GM19463 (cell line): ENCODE measurements around the gene CHRNA4.

Experiments
- ATAC-seq: cut with Tn5 transposase; IDR thresholded peaks from one replicate; pipeline ENCODE4 v1.9.1; 2021; ENCODE audit warnings: mild to moderate bottlenecking, moderate library complexity; ENCODE audit not compliant: unreplicated experiment

CHRNA4 gene

GRCh38 chr20:63379296-63379695, 18.1 kb upstream of the CHRNA4 start:
- ATAC-seq, result no peak

DNA sequence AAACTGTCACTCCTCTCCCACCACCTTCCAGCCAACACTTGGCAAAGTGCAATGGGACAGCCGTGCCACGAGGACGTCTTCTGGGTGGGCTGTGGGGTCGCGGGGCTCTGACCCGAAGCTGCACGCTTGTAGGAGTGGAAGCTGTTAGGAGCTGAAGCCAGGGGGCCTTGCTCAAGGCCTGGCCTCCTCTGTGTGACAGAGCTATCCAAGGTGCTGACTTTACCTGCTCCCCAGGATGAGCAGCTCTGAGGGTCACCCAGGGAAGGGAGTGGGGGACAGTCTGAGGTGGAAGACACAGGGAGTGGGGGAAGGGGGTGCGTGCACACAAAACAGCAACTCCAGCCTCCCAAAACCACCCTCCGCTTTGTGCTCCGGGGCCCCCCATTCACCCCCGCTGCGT, 17.5 kb upstream of the CHRNA4 start:
- ATAC-seq, result no peak

DNA sequence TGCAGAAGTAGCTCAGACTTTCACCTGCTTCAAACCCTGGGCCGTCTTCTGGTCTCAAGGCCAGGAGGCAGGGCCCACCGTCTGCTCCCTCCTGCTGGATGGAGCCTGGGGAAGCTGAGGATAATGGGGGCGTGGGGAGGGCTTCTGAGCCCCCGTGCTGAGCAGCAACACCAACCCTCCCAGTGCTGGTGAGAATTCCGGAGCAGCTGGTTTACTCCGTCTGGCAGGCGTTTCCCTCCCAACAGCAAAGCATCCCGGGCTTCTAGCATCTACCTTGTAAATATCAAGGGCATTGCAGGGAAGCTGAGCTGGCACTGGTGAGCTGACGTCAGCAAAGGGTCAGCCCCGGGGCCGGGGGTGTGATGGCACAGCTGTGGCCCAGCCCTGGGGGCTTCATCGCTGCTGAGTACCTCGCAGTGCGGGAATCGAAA, 16.8 kb upstream of the CHRNA4 start:
- ATAC-seq, result no peak

- no peak for ATAC-seq
Observed at GRCh38 chr20:63377256-63377941, 16.2 kb upstream of the CHRNA4 start.

- ATAC-seq, result no peak
Observed at GRCh38 chr20:63376283-63377250, 15.4 kb upstream of the CHRNA4 start.

DNA sequence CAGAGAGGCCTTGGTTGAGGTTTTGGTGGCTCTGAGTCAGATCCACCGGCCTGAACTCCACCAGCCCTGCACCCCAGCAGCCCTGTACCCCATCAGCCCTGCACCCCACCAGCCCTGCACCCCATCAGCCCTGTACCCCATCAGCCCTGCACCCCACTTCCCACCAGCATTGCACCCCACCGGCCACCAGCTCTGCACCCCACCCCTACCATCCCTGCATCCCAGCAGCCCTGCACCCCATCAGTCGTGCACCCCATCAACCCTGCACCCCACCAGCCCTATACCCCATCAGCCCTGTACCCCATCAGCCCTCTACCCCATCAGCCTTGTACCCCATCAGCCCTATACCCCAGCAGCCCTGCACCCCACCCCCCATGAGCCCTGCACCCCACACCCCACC, 14.3 kb upstream of the CHRNA4 start:
- ATAC-seq, result no peak

DNA sequence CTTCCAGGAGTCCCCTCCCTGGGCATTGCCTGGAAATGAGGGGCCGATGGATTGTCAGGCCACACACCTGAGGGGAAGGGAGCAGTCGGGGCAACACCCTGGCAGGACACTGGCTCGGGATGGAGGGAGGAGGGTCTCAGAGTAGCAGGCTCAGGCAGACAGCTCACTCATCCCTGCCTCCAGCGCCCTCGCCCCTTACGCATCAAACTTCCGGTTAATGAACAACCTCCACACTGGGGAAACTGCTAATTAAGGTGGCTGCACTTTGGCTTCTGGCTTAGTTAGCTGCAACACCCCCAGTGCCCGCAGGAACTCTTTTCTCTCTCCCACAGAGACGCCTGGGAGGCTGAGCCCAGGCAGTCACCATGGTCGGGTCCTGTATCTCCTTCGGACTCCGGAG, 13.4 kb upstream of the CHRNA4 start:
- no peak for ATAC-seq

DNA sequence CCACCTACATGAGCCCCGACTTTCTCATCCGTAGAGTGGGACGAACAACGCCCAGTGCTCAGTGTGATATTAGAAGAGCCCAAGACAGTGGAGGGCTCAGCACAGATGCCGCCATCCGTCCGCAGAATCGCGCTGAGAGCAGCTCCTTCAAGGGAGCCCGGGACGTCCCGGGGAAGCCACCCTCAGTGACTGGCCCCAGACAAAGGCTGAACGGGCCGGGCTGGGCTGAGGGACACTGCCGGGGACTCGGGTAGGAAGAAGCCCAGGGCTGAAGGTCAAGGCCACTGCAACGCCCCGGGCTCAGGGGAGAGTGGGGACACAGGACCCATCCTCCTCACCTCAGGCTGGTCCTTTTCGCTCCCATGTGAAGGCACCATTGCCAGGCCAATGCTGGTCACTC, 12.8 kb upstream of the CHRNA4 start:
- no peak for ATAC-seq

GRCh38 chr20:63372971-63373885, 12.1 kb upstream of the CHRNA4 start:
- ATAC-seq, result no peak

DNA sequence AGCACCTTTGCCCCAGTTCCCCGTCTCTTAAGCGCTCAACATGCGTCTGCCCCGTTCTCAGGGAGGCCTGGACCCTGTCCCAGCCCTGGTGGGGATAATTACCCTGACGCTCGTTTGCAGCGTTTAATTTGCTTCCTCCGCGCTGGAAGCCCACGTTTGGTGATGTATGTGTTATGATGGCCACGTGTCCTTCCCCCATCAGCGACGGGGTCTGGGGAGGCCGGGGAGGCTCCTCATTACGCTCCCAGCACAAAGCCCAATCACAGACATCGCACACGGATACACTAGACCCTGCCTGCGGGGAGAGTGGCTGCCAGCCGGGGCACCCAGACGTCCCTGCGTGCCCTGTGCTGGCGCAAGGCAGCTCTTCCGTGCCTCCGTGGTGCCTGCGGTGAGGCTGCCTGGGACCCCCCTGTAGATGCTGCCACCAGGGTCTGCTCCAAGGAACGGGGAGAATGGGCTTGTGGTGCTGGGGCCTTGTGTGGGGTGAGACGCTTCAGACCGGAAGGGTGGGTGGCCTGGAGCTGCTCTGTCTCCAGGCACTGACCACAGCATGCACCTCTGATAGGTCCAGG, 10.2 kb upstream of the CHRNA4 start:
- ATAC-seq, result no peak

DNA sequence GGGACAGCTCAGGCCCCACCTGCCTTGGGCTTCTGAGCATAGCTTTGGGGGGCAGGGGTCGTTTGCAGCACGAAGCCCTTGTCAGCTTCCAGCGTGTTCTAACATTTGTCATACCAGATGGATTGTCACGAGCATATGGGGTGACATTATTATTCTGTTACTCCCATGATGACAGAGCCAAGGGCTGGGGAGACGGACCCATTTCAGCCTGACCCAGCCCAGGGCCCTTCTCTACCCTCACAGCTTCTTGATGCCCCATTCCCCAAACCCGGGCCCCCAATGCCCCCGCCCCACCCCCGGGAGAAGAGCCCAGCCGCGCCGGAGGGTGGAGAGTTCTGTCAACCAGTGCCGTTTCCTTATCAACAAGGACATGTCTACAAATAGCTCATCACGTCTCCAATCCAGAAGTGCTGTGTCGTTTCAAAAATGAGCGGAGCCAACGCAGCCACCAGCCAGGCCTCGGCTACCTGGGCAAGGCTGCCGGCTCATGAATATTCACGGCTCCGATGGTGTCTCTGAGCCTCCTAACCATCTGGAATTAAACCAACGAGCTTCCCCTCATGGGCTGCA, 9.6 kb upstream of the CHRNA4 start:
- no peak for ATAC-seq

- no peak for ATAC-seq
Observed at GRCh38 chr20:63369724-63370617, 8.8 kb upstream of the CHRNA4 start.

DNA sequence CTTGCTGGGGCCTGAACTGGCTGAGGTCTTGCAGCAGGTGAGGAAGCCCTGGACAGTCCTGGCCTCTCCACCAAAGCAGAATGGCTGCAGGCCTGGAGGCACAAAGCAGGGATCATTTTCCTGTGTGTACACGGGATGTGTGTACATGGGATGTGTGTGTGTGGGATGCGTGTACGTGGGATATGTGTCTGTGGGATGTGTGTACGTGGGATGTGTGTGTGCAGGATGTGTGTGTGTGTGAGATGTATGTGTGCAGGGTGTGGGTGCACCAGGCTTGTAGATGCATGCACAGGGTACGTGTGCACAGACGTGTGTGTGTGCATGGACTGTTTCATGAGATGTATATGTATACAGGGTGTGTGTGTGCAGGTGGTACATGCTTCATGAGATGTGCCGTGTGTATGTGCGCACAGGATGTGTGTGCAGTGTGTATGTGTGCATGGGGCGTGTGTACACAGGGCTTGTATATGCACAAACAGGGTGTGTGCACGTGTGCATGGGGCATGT, 7.9 kb upstream of the CHRNA4 start:
- no peak for ATAC-seq

DNA sequence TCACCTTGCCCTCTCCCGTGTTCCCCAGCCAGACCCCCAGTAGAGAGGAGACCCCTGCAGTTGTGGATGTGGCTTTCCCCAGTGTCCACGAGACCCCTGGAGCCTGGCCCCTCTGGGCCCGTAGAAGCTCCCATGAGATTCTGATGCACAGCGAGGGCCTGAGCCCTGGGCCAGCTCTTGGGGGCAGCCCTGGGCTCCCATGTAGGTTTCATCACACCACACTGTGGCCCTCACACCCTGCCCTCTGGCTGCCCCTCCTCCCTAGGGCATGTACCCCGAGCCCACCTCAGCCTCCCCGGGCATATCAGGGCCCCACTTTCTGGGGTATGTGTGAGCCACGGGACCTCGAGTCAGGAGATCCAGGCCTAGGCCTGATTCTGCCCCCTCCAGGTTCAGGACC, 7.0 kb upstream of the CHRNA4 start:
- no peak for ATAC-seq

GRCh38 chr20:63367446-63368055, 6.4 kb upstream of the CHRNA4 start:
- no peak for ATAC-seq

DNA sequence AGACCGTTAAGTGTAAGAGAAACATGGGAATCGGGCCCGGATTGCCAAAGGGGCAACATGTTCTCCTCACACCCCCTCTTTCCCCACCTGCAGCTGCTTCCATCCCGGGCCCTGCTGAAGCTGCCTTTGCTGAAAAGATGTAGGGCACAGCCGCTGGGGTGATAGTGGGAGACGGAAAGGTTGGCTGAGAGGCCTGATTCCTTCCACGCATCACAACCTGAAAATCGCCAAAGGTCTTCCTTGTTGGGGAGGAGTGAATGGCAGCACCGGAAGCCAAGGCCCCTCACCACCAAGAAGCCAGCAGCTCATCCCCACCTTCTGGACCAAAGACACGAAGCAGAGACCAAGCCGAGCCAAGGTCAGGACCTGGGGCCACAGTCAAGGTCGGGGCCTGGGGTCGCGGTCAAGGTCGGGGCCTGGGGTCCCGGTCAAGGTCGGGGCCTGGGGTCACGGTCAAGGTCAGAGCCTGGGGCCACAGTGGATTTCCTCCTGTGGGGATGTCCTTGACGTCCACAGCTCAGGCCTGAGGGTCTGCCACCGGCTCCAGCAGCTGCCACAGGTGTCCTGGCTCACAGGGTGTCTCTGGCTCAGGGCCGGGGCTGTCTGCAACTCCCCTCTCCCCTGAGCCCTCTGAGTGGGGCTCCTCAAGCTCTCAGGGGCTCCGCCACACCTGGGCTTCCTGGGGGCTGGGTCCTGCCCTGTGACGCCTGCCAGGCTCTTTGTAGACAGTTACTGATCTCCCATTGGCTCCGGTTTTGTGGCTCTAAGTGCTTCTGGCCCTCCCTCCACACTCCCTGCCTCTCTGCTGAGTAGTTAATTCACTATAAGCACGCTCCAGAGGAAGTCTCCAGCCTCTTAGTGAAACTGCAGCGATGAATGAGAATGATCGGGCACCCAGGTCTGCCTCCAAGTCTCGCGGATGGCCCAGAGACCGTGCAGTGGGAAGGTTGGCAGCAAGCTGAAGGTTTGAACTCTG, 5.5 kb upstream of the CHRNA4 start:
- ATAC-seq, result no peak

- ATAC-seq, result no peak
Observed at GRCh38 chr20:63365601-63366389, 4.6 kb upstream of the CHRNA4 start.
